Measurements from ENCODE around the gene GOSR1.
"Not testable (repeated sequence)": the region's sequence is repeated elsewhere in the genome, so short reads cannot be mapped to it uniquely, and the experiment has no call there.

GOSR1 gene

GRCh38 chr17:30545024-30545423, 67.8 kb downstream of the GOSR1 start:
- DNase-seq (ENCODE audit: low read depth in 2 of 3, low spot score in 2 of 3): no peak

- no peak for DNase-seq (ENCODE audit: low read depth in 2 of 3, low spot score in 2 of 3)
Measured at GRCh38 chr17:30547778-30548573, 70.8 kb downstream of the GOSR1 start.

GRCh38 chr17:30549181-30549580, 72.0 kb downstream of the GOSR1 start:
- not testable (repeated sequence) for DNase-seq (ENCODE audit: low read depth in 2 of 3, low spot score in 2 of 3)

DNA sequence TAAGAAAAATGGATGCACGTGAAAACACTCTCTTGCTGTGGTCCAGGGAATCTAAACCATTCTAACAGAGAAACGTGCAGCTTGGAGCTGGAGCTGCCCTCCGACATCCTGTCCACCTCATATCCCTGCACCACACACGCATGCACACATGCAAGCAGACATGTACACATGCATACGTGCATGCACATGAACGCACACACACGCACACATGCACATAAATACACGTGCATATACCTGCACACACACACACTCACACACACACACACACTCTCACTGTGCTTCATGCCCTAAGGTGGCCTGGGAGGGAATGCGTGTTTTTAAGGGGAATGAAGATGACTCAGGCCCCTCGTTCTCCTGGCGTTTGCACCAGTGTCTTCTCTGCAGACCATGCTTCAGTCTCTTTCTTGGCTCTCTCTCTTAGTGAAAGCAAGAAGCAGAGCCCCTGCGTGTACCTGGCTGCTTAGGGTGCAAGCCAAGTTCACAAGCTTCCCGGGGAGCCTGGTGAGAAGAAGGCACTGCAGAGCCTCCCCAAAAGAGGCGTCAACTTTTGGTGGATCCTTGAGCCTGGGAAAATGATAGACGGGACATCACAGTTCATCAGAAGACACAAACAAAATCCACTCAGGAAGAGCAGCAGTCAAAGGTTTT, 72.8 kb downstream of the GOSR1 start:
- no peak for DNase-seq (ENCODE audit: low read depth in 2 of 3, low spot score in 2 of 3)

DNA sequence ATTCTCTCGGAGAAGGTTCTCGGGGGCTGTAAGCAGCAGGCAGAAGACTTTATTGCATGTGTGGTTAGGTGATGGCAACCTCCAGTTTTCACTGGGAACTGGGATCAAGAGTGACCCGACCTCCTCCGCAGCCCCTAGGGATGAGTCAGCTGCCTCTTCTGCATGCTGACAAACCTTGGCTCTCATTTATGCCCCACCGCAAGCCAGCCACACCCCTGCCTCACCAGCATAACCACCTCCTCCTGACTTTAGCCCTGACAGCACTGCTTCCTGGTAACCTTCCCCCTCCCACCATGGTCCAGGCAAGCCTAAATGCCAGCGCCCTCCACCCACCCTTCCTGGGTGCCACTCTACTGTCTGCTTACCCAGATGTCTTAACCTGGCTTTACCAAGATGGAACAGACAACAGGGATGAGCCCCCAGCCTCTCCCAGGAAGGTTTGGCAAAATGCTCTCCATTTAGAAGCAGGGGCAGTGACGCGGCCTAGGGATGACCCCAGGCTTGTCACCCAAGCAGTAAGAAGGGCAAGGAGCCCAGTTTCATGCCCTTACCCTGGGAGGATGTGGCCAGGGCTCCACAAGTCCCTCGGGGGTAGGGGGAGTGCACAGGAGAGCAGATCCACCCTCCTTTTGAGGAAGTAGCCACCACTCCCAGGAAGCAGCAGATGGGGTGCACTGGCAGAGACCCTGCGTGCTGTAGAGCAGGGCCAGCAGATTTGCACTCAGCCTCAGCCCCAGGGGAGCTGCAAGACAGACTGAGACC, 73.5 kb downstream of the GOSR1 start:
- DNase-seq (ENCODE audit: low read depth in 2 of 3, low spot score in 2 of 3): no peak

DNA sequence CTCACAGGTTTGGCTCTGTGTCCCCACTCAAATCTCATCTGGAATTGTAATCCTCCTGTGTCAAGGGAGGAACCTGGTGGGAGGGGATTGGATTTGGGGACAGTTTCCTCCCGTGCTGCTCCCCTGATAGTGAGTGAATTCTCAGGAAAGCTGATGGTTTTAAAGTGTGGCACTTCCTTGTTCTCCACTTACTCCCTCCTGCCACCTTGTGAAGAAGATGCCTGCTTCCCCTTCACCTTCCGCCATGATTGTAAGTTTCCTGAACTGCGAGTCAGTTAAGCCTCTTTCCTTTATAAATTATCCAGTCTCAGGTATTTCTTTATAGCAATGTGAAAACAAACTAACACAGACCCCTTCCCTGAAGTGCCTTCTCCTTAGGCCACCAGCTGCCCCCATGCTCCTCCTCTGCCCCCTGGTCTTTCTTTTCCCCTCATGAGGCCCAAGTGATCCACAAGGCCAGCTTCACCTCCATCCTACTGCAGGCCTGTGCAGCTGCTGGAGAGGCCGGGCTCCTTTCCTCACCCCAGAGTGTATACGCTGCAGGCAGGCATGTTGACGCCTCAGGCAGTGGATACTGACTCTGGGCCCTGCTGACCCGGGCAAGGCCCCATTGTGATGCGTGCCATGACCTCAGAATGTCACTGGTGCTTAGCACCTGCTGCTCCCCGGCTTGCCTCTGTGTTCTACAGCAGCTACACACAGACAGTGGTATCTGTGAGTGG, 74.2 kb downstream of the GOSR1 start:
- DNase-seq (ENCODE audit: low read depth in 2 of 3, low spot score in 2 of 3): not testable (repeated sequence)

GRCh38 chr17:30551996-30552339, 74.8 kb downstream of the GOSR1 start:
- DNase-seq (ENCODE audit: low read depth in 2 of 3, low spot score in 2 of 3): no peak

- DNase-seq (ENCODE audit: low read depth in 2 of 3, low spot score in 2 of 3): no peak
Measured at GRCh38 chr17:30552994-30553566, 75.9 kb downstream of the GOSR1 start.

GRCh38 chr17:30553823-30554440, 76.7 kb downstream of the GOSR1 start:
- DNase-seq (ENCODE audit: low read depth in 2 of 3, low spot score in 2 of 3): not testable (repeated sequence)

DNA sequence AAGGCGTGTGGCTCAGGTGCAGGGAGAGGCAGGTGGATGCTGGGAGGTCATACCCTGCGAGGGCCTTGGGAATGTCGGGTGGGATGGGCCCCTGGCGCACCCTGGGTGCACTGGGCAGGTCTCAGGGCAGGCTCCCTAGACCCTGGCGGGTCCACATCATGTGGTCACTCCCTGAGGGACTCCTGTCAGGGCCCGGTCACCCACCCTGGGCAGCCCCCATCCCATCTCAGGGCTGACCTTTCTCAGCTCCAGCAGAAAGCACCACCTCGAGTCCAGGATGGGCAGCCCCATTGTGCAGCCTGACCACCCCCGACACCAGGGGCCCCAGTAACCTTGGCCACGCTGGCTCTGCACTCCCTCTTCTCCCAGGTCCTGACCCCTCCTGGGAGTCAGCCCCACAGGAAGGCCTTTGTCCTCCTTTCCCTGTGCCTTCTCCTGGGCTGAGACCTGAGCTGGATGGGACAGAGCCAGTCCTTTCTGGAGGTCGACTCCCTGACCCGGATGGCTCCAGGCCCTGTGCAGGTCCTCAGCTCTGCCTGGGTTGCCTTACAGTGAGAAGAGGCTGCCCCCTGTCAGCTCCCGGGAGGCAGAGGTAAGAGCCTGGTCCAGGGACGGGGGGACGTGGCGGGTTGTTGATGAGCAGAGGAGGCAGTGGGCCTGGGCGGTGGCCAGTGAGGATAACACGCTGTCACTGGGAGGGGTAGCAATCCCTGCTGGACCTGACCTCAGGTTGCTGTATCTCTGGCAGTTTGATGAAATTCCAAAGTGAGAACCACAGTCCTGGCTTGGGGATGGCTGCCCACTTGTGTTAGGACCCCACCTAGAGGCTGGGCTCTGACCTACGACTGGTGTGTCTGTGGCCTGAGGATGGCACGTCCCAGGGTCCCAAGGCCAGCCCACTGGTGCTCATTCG, 77.9 kb downstream of the GOSR1 start:
- no peak for DNase-seq (ENCODE audit: low read depth in 2 of 3, low spot score in 2 of 3)

DNA sequence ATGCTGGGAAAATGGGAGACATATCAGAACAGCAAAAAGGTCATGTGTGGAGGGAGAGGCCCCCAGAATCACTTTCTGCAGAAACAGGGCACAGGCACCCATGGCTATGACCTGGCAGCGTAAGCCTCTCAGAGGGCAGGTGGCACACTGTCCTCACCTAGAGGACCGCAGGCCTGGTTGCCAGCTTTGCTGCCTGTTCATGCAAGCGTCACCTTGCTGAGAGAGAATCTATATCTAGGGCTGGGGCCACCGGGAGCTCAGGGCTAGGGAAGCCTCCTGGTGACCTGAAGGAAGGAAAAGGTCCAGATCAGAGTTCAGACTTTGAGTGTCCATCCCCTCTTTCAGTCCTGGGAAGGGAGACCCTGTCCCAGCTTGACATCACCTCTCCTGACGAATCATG, 78.7 kb downstream of the GOSR1 start:
- no peak for DNase-seq (ENCODE audit: low read depth in 2 of 3, low spot score in 2 of 3)

DNA sequence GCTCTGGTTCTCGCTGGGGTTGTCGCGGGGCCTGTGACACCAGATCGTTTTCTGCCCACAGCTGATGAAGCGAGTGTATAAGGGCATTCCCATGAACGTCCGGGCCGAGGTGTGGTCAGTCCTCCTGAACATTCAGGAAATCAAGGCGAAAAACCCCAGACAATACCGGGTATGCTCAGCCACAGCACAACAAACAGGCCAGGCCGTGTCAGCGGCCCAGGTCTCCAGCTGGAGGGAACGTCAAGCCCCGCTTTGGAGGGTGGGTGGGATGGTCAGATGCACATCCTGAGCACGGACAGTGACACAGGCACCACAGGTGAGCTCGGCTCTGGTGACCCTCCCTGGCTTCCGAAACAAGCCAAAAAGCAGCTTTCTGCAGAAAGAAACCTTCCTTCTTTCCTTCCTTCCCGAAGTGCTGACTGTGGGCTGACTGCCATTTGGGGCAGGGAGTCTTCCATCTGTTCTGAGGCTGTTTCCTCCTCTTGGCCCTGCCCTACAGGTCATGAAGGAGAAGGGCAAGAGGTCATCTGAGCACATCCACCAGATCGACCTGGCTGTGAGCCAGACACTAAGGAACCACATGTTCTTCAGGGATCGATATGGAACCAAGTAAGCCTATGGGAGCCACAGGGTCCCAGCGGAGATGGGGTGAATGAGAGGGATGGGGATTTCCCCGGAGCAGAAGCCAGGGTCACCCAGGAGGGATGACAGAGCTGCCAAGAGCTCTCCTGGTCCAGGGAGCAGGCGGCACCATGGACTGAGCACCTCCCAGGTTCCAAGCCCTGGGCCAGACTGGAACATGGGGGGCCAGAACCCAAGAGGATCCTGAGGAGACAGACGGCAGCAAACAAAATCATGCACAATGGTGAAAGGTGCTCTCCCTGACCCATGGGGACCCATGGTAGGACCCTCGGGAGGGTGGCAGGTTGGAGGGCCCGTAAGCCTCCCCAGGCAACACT, 79.4 kb downstream of the GOSR1 start:
- DNase-seq (ENCODE audit: low read depth in 2 of 3, low spot score in 2 of 3): no peak

DNA sequence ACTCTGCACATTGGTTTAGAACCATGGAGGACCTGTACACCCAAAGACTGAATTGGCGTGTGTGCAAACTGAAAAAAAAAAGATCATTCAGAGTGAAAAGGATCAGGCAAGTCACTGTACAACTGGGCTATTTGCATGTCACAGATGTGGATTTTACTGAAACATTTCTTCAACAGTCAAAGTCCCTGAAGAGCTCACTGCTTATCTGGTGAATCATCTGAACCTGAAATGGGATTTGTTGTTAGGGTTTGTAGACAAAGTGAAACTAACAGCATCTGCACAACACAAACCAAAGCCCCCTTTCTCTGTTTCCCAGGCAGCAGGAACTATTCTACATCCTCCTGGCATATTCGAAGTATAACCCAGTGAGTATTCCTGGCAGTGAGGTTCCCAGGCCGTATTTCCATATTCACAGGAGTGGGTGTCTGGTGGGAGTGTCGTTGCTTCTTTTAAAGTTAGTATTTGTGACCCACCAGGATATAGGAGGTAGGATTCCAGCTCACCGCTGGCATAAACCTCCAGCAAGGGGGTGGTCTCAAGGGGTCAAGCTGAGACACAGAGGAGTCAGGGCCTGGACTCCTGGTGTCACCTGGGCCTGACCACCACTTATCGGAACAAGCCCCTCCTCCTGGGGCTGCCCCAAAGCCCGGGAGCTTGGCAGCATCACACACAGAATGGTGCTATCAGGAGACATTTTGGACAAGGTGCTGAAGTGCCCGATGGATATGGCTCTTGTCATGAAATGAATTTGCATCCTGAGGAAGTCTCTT, 80.9 kb downstream of the GOSR1 start:
- no peak for DNase-seq (ENCODE audit: low read depth in 2 of 3, low spot score in 2 of 3)

DNA sequence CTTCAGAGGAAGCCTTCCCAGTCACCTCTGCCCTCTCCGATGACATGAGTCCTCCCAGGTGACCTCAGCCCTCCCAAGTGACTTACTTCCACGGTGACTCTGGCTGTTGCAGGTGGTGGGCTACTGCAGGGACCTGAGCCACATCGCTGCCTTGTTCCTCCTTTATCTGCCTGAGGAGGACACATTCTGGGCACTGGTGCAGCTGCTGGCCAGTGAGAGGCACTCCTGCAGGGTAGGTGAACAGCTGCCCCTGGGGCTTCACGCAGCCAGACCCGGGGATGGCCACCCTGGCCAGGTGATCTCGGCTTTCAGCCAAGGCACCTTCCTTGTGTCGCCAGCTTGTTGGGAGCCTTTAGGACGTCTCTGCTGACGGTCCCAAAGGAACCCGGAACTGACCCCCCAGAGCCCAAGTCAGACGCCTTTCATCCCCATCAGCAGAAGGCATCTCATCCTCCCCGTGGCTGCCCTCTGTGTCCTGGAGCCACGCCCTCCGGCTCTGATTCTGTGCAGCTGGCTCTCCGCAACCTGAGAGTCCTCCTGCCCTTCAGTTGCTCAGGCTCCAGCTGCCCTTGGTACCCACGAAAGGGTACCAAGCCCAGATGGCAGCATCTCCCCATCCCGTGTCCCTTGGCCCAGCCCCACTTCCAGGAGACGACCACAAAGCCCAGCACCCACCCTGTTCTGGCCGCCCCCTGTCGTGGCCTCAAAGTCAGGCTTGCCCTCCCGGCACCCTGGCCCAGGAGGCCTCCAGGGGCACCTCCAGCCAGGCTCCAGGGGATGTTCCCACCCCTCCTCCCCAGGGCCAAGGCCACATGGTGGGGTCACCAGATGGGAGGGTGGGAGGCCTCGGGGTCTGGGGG, 81.7 kb downstream of the GOSR1 start:
- no peak for DNase-seq (ENCODE audit: low read depth in 2 of 3, low spot score in 2 of 3)

DNA sequence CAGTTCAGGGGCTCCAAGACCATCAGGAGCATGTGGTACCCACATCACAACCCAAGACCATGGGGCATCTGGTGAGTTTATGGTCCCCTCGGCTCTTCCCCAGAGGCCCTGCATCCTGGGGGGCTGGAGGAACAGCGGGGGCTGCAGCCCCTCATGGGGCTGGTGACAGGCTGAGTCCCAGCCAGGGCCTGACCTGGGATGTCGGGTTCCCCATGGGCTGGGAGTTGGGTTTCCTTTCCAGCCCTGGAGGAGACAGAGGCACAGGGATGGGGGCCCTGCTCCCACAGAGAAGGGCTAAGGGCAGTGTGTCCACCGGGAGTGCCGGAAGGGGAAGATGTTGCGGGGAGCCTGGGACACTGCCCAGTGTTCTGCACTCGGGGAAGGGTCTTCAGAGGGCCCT, 82.4 kb downstream of the GOSR1 start:
- no peak for DNase-seq (ENCODE audit: low read depth in 2 of 3, low spot score in 2 of 3)

- not testable (repeated sequence) for DNase-seq (ENCODE audit: low read depth in 2 of 3, low spot score in 2 of 3)
Measured at GRCh38 chr17:30560117-30561026, 83.2 kb downstream of the GOSR1 start.

Data from activated CD8-positive, alpha-beta memory T cell treated with anti-CD3 and anti-CD28 coated beads for 48 hours (primary cell).